GM20431 (cell line): ENCODE measurements around the gene IFFO2.

ENCODE experiments used
- in situ Hi-C: fragments of 300-500 bp; cut with MseI, MboI; formaldehyde crosslinking; loops from one replicate; pipeline ENCODE4 v1.15.0; 2020; ENCODE audit warnings: low sequenced_read_pairs; ENCODE audit not compliant: unreplicated experiment

Gene IFFO2

DNA sequence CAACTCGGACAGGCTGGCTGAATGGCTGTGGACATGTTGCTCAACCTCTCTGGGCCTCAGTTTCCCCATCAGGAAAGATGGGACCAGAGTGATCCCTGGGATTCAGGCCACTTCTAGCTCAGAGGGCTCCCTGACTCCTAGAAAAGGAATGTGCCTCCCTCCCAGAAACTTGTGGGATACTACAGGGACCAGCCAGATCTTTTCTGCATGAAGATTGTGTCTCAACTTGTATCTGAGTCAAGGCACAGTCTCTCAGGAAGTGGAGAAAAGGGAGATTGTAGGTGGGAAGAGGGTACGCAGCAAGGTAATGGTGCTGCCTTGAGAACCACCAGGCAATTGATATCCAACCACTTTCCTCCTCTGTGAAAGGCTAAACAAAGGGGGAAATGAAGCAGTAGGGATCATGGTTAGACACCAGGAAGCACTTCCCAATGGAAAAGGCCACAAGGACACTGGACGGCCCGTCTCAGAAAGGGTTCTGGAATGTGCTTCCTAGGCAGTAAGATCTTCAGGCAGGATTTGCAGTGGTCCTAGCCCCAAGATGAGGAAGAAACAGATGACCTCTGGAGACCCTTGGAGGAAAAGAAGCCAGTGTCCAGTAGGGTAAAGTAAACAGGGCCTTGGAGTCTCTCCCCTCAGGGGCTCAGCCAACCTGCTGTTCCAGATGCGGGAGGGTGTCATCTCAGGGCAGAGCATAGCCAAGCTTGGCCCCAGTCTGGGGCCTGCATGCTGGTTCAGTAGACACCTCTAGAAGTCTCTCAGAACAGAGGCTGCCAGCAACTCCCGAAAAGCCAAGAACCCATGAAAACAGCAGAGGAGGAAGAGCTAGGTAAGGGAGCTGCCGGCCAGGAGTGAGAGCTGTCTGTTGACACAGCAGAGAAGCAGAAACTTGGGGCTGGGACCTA, 16.8 kb downstream of the IFFO2 start:
- in situ Hi-C loops, result no loop called here

DNA sequence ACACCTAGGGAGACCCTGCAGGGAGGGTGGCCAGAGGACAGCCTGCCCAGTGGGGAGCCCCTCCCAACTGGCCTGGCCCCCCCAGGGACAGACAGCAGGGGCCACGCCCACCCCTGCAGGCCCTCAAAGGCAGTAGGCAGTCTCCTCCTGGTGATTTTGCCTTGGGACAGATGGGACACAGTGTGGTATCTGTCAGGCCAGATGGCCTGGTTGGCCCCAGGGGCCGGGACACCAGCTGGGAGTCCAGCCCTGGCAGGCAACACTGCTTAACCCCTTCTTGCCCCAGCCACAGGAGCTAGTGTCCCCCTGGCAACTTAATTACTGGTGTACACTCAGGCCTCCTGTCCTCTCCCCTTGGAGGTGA, 17.8 kb downstream of the IFFO2 start:
- in situ Hi-C loops, result no loop called here

DNA sequence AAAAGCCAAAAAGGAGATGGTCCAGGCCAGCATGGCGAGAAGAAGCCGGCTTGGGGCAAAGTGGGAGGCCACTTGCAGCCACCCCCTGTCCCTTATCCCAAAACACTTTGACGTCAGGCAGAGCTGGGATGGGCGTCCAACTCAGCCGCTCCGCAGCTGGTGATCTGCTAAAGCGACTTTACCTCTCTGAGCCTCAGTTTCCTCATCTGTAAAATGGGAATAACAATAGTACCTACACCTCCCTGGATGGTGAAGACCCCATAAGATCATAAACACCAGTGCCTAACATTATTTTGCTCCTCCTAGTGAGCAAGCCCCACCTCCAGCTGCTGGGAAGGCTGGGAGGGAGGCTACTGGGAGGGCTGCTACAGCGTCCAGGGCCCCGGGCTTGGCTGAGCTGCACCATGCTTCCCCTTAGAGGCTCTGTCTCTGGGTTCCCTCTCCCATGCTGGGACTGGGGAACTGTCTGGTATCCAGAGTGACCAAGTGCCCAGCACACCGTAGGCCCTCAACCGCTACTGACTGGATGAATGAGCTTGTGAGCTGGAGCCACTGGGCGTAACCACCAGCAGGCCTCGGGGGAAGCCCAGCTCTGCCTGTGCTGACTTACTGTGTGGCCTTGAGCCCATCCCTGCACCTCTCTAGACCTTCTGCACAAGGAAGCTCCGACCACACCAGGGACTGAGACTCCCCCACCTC, 18.3 kb downstream of the IFFO2 start:
- in situ Hi-C loops, result no loop called here

DNA sequence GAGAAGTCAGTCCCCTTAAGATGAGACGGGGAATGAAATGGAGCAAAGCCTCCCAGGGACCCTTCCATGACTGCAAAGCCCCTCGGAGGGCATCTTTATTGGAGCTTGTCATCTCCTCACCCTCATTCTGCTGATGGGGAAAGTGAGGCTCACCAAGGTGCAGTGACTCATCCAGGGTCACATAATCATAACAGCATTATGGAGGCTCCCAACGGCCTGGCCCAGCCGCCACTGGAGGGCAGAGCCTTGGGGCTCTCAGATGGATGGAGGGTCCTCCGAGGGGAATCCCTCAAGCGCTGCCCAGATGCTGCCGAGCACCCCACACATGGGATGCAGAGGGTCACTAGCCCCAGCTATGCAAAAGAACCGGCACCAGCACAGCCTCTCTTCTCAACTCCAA, 18.9 kb downstream of the IFFO2 start:
- in situ Hi-C loops, result no loop called here

DNA sequence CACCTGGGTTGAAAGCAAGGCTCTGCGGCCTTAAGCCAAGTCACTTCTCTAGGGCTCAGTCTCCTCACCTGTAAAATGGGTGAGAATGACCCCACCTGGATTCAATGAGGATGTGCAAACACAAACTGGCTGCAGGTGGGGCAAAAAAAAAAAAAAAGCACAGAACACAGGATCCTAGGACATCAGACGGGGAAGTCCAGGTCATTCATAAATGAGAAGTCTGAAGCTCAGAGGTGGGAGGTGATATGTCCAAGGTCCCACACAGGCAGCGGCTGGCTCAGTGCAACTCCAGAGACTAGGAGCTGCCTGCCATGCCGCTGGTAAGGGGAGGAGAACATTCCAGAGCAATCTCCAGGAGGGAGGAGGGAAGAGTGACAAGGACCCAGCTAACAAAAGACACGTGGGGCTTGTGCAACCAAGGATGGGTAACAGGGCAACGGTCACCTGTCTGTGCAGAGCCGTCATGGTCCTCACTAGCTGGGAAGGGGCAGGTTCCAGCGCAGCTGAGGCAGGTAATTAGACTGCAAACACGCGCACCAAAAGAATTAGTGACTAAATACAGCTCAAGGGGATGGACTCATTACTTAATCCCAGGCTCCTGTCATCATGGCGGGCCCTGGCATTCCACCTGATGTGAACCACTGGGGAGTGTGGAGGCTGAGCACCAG, 19.5 kb downstream of the IFFO2 start:
- in situ Hi-C loops, result no loop called here

DNA sequence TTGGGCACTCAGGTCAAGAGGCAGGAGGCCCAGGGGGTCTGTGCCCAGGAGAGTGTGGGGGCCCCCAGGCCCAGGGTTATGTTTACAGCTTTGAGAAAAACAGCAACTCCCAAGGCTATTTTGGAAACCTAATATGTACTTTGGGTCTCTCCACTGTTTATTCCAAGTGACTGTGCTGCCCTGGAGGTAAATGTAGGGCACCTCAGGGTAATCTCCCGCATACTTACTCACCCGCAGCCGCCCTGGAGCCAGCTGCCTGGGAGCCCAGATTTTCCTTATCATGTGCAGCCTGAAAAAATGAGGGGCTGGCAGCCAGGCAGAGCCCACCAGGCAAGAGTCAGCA, 20.0 kb downstream of the IFFO2 start:
- in situ Hi-C loops, result no loop called here

DNA sequence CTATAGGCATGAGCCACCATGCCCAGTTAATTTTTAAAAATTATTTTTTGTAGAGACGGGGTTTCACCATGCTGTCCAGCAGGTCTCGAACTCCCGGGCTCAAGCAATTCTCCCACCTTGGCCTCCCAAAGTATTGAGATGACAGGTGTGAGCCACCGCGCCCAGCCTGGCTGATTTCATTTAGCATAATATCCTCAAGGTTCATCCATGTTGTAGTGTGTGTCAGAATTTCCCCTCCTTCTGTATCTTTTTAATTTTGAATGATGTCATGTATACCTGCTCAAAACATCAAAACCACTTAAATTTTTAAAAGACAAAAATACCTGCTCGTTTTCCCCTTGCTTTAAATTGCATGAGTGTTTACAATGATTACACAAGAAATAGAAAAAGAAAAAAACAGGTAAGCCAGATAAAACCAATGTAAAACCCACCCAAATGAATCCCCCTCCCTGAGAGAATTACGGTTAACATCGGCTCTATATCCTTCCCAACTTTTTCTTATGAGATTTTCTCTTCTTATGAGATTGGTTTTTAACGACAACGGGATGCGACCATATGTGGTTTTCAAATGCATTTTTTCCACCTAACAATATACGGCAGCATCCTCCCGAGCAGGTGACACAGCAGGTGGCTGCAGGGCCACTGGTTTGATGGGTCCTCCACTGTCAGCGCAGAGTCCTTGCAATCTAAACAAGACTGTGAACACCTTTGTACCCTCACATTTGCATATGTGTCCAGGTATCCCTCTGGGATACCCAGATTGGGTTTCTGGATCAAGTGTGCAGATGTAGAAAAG, 22.1 kb downstream of the IFFO2 start:
- in situ Hi-C loops, result no loop called here

DNA sequence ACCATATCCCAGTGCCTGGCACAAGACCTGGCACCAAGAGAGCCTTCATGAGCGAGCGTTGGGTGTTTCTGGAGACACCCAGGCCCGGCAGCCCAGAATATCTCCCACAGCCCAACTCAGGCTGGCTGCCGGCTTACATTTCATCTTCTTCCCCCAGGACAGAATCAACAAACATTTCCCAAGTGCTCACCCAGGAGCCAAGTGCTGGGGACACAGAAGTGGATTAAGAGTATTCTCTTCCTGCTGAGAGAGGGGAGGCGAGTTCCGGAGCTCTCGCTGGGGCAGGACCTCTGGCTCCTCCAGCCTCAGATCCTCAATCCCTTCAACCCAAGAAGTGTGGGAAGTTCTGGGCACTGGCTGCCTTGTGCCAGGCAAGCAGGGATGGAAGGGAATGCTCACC, 23.6 kb downstream of the IFFO2 start:
- in situ Hi-C loops, result no loop called here

DNA sequence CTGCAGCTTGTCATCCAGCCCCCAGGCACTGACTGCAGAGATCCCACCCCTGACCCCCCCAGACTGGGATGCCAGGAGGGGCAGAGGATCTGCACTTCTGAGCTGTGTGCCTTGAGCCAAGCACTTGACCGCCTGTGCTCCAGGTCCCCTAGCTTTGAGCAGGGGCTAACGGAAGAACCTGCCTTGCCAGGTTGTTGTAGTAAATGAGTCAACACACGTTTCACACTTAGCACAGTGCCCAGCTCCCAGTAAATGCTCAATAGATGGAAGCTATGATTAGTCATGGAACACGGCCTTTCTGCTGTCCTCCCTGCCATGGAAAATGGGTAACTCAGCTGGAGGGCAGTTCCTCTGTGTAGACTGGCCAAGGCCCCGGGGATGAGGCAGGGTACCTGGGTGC, 24.1 kb downstream of the IFFO2 start:
- in situ Hi-C loops, result no loop called here

DNA sequence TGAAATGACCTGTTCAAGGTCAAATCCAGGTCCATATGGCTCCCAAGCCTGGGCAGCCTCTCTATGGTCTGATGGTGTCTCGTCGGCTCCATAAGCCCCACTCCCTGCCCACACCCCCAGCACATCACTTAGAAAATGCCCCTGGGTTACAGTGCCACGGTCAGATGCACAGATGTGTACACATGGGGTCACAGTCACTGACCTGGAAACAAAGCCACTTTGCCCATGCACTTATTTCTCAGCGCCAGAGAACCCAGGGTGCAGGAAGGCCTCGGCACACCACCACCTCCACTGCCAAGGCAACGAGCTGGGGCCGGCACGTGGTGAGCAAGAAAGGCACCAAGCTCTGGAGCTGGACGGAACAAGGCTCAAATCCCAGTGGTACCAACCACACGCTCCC, 24.7 kb downstream of the IFFO2 start:
- in situ Hi-C loops, result no loop called here

DNA sequence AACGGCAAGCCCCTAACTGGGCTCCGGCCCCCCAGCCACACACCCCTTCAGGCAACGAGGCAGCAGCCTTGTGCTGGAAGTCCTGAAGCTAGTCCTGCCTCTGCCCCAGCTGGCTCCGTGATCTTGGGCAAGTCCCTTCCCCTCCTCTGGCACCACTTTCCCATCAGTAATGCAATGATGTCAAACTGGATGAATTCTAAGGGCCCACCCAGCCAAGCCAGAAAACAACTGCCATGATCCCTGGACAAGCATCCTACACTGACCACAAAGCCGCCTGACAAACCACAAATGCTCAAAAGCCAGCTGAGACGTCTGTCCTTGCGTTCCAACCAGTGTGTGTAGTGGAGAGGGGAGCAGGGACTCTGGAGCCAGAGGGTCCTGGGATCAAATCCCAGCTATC, 26.8 kb downstream of the IFFO2 start:
- in situ Hi-C loops, result no loop called here

DNA sequence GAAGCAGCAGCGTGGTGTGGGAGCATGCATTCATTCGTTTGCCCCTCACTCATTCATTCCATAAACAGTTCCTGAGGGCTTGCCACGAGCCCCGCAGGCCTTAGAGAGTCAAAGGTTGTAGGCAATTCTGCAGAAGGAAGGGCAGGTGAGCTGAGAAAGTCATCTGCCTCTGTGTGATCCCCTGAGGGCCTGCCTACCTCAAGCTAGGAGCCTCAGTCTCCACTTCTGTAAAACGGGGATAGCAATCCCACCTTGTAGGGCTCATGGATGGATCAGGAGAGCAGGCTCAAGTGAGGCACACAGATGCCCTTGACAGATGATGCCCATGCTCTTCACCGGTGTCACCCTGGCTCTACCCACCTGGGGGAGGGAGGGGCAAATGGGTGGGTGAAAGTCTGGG, 27.5 kb downstream of the IFFO2 start:
- in situ Hi-C loops, result no loop called here

DNA sequence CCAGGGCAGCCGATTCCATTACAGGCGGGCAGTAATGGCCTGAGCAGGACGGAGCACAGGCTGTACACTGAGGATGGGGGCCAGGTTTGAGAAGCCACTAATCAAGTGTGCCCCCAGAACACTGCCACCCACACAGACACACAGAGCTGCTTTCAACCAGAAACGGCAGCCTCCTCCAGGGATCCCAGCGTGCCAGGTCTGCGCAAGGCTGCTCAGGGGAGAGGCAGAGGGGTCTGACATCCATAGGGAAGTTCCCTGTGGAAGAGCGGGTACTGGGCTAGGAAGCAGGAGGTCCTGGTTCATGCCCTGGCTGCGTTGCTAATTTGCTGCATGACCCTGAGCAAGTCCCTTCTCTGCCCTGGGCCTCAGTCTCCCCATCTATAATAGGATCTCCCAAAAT, 28.1 kb downstream of the IFFO2 start:
- in situ Hi-C loops, result no loop called here

DNA sequence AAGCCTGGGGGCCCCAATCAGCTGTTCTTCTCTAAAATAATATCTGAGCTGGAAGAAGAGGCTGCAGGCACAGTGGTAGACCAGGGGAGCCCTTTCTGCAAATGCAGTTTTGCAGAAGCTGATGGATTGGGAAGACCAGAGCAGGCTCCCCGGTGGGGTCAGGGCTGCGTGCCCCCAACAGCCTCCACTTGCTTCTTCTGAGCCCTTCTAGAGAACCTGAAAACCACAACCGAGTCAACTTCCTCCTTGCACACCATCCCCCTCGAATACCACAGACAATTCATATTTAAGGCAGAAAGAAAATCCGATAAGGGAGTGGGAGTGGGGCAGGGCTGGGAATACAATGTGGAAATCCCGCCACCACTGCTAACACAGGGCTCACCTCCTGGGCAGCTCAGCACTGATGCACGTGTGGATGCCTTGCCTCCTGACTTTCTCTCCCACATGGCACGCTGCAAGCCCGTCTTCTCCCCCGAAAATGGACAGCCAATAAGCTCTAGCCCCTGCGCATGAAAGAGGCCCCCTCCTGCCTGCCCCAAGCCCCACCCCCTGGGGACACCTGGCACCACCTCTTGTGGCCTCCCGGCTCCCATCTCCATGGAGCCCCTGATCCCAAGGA, 28.7 kb downstream of the IFFO2 start:
- in situ Hi-C loops, result no loop called here

DNA sequence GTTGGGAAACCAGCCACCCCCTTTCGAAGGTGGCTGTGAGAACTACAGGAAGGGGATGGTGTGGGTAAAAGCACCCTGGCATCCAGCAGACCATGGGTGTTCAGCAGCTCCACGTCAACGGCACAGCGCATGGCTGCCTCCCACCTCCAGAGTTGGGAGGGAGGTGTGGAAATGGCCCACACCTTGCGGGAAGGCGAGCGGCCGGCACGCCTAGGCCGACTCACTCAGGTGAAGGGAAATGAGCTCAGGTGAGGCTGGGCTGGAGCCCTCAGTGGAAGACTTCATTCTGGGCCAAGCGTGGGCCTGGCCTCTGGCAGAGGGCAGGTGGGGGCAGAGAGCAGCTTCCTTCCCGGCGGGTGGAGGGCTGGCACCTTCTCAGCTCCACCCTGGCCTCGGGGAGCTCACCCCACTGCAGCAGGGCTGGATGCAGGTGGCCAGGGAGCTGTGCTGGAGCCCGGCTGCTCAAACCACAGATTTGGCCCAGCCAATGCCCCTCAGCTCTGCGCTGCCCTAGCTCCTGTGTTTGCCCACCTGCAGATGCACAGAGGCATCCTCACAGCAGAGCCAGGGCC, 29.3 kb downstream of the IFFO2 start:
- in situ Hi-C loops, result no loop called here

DNA sequence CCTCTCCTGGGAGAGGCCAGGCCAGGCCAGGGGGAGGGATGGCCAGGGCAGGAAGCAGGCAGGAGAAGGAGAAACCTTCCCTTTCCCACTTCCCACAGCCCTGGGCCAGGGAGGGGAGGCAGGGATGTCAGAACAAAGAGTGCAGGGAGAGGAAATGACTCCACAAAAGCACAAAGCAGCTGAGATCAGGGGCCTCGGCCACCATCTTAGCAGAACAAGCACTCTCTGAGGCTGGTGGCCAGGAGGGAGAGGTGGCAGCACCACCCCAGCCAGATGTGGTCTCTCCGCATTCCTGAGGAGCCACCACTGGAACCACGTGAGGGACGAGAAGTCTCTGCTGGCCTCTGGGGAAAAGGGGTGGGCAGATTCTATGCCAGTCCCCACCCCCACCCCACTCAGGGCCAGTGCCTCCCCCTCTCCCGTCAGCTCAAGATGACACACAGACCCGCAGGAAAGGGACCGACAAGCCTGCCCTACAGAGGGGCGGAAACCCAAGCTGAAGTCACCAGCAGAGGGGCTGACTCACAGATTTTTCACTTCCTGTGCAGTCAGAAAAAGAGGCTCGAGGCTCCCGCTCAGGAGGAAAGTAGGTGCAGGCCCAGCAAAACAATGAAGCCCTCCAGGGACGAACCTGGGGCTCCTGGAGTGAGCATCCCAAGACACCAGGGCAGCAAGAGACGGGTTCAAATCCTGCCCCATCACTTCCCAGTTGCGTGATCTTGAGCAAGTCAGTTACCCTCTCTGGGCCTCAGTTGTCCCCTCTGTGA, 30.0 kb downstream of the IFFO2 start:
- in situ Hi-C loops, result no loop called here

DNA sequence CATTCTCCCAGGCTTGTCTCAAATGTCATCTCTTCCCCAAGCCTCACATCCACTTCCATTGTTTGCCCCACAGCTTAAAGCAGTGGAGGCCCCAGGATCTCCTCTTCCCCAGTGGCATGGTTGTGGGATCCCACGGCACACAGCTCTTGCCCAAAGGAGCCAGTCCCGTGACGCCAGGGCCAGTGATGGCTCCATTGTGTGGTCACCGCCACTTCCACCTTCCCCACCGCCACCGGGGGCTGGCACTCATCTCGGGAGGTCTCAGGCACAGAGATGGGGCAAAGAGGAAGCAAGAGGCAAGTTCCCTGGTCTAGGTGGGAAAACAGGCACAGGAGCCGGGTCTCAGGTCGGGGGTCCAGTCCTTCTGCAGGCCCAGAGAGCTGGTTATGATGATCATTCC, 31.2 kb downstream of the IFFO2 start:
- in situ Hi-C loops, result no loop called here

DNA sequence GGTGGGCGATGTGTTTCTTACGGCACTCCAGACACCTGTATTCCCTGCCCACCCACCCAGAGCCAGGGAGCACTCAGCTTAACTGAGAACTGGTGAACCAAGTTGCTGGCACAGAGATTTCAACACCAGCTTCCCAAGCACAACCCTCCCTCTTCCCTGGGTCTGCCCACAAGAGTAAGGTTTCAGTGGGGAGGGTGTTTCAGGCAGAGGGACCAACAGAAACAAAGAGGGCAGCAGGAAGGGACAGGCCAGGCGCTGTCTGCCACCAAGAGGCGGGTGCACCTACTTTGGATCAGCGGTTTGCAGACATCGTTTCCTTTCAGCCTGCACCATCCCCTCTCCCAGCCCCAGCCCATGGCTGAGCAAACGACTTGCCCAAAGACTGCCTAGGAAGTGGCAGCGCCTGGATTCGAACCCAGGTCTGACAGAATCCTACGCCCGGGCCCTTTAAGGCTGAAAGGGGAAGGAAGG, 32.2 kb downstream of the IFFO2 start:
- in situ Hi-C loops, result loop anchor here (25.0 kb wide), 2 partner anchors 163 to 313 kb away; no protein-coding TSS in a partner anchor

DNA sequence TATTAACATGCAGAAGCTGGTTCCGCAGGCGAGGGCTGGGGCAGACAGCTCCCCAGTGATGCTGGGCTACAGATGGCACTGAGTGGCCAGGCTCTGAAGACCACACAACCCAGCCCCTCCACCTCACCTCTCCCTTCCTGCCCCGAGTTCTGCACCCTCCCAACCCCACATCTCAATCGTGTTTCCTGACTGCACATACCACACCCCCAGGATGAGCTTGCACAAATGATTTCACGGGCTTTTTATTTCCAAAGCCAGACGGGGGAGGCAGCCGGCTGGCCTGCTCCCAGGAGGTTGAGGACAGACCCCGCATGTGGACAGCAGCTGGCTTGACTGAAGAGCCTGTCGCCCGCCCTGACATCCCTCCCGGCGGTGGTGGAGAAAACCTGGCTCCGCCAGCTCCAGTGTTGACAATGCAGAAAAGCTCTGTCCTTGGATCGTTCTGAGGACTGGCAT, 32.7 kb downstream of the IFFO2 start:
- in situ Hi-C loops, result loop anchor here (25.0 kb wide), 2 partner anchors 164 to 314 kb away; no protein-coding TSS in a partner anchor
